Mesothelial cell of epicardium (in vitro differentiated cells): ENCODE measurements around the gene ZNF70. TPM values are rescaled to one million over a fixed set of nuclear protein-coding genes. Genes with fewer than 3 reads are reported as not detected.

ENCODE experiments used
- DNase-seq, 2 experiments: peaks; one replicate each; pipeline ENCODE4 v3.0.0; 2021; ENCODE audit warnings: low spot score in 2 of 2; ENCODE audit not compliant: unreplicated experiment in 2 of 2
- H3K27ac Mint-ChIP-seq: 2 replicates; pipeline ENCODE4 v1.8.0; 2021; ENCODE audit warnings: mixed read lengths
- H3K27me3 Mint-ChIP-seq: 2 replicates; pipeline ENCODE4 v1.8.0; 2021; ENCODE audit warnings: low read depth, mixed read lengths
- H3K36me3 Mint-ChIP-seq: 2 replicates; pipeline ENCODE4 v1.8.0; 2021; ENCODE audit warnings: mixed read lengths
- H3K4me1 Mint-ChIP-seq: 2 replicates; pipeline ENCODE4 v1.8.0; 2021; ENCODE audit warnings: mixed read lengths
- H3K4me3 Mint-ChIP-seq: 2 replicates; pipeline ENCODE4 v1.8.0; 2021; ENCODE audit warnings: mild to moderate bottlenecking, moderate library complexity, mixed read lengths
- H3K9me3 Mint-ChIP-seq: 2 replicates; pipeline ENCODE4 v1.8.0; 2021; ENCODE audit warnings: mixed read lengths
- CTCF ChIP-seq: fragments of 200-600 bp; sonication (generic); IDR thresholded peaks from one replicate; pipeline ENCODE4 v1.5.0; 2021; ENCODE audit warnings: antibody characterized with exemption; ENCODE audit not compliant: unreplicated experiment
- total RNA-seq: library from RNA; stranded (reverse); gene quantifications from 3 replicates; pipeline ENCODE4 v1.2.1, GENCODE V29; 2021

Gene ZNF70
- 17.8 to 18.7 TPM (median 18.2 TPM) in 3 replicates for total RNA-seq

DNA sequence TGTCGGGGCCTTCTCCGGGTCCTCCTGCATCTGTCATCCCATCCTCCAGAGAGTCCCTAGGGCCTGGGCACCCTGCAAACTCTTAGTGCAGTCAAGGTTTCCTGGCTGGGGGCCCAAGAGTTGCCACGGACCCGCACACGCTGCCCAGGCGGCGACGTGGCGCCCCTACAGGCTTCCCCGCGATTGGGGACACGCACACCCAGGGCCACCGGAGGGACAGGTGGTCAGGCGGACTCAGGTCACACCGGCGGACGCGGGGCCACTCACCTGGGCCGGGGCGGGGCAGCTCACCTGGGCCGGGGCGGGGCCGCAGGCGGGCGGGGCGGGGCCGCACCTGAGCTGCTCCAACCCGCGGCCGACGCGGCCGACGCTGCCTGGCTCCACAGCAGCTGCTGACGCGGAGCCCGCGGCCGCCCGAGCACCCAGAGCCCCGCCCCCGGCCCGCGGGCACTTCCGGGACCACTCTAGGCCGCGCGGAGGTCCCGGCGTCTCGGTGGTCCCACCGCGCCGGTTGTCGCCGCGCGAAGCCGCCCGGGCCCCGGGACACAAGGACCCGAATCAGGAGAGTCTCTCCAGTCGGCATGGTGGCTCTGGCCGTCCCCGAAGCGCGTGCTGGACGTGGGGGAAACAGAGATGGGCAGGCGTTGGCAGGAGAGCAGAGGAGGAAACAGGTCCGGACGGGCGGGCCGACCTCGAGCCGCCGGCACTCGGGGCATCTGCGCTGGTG is at the start of gene ZNF70:
Gene ZNF70 (minus strand): TSS at position 399 of the 727 bp plus-strand sequence. CDS start 5,972 bp downstream, outside the sequence.
- H3K9me3 Mint-ChIP-seq = no peaks in the 10 kb centered on the region
- TF ChIP-seq CTCF = no peak
- peak; percentile 88 for DNase-seq
- peaks cover 8% of the 10 kb centered on the region for H3K36me3 Mint-ChIP-seq
- H3K4me1 Mint-ChIP-seq = peaks cover 18% of the 10 kb centered on the region
- peak within 1 kb of the TSS; percentile 76 for H3K4me3 Mint-ChIP-seq
- peak within 1 kb of the TSS; percentile 96 for H3K27ac Mint-ChIP-seq
- no peaks in the 10 kb centered on the region for H3K27me3 Mint-ChIP-seq

DNA sequence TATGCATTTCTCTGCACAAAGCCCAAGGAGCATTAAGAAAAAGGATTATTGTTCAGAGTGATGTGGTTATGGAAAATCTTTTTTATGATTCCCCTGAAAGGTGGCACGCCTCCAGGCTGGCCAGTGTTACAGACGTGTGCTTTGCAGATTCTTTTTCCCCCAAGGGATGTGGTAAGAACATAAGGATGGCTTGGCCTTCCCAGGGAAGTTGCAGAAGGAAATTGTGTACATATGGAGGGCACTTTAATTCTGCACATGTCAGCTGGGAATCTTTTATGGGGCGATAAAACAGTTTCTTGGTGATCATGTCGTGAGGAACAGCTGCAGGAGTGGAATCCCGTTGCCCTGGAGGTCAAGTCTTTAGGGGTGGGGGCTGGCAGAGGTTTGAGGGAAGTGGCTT is 45.5 kb upstream of the ZNF70 start:
- Mint-ChIP-seq H3K27ac (peak overlapping the region; percentile 80), H3K4me3 (no peak overlapping the region), H3K27me3 (no peaks in the 10 kb centered on the region), H3K36me3 (peaks cover 39% of the 10 kb centered on the region), H3K9me3 (no peaks in the 10 kb centered on the region), H3K4me1 (peaks cover 20% of the 10 kb centered on the region)
- no peak for DNase-seq
- no peak for TF ChIP-seq CTCF

DNA sequence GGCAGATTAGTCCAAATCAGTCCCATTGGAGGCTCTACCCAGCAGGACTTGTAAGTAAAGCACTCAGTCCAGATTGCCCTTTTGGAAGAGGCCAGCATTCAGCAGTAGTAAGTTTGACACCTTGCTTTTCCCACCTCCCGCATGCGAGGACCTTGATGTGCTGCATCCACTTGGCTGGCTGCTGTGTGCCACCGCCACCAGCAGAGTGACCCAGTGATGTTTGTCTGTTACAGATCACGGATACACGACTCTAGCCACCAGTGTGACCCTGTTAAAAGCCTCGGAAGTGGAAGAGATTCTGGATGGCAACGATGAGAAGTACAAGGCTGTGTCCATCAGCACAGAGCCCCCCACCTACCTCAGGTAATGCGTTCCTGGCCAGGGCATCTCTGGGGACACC is 42.4 kb upstream of the ZNF70 start:
- H3K36me3 Mint-ChIP-seq = peaks cover 27% of the 10 kb centered on the region
- DNase-seq = no peak
- peaks cover 38% of the 10 kb centered on the region for H3K4me1 Mint-ChIP-seq
- no peak overlapping the region for H3K4me3 Mint-ChIP-seq
- no peaks in the 10 kb centered on the region for H3K27me3 Mint-ChIP-seq
- peak overlapping the region; percentile 87 for H3K27ac Mint-ChIP-seq
- no peaks in the 10 kb centered on the region for H3K9me3 Mint-ChIP-seq
- TF ChIP-seq CTCF = no peak

DNA sequence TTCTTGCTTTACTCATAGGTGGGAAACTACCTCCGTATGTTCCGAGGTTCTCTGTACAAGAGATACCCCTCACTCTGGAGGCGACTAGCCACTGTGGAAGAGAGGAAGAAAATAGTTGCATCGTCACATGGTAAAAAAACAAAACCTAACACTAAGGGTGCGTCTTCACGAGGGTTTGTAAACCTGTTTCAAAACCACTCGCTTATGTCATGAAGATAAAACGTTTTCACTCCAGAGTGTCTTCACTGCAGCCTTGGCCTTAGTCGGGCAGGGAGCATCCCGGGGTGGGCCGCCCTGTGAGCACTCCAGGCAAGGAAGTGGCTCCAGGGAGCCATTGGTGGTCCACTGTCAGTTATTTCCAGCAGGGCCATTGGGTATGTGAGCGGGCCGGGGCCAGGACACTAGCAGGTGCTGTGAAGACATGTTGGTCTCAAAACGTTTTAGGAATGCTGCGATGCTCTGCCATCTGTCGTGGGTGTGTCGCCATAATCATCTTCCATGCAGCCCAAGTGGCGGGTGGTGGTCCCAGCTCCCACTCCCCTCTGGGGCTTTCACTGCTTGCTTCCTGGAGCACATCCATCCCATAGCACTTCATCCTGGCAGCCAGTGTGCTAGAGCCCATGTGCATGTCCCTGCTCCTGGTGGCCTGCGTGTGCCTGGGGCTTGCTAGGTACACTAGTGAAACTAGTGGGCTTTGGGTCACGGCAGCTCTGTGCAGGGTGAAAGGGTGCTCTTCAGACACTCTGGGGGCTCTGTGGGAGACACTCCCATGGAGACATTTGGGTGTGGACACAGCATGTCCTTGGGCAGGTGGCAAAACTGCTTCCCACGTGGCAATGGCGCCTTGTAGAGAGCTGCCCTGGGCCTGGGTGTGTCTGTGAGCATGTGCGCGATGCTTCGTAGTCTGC is 41.1 kb upstream of the ZNF70 start:
- no peak for DNase-seq
- Mint-ChIP-seq H3K4me1 (peaks cover 46% of the 10 kb centered on the region), H3K27me3 (no peaks in the 10 kb centered on the region), H3K36me3 (peaks cover 21% of the 10 kb centered on the region), H3K9me3 (no peaks in the 10 kb centered on the region), H3K4me3 (peak overlapping the region; percentile 6), H3K27ac (peak overlapping the region; percentile 87)
- TF ChIP-seq CTCF = no peak

- peak overlapping the region; percentile 87 for H3K27ac Mint-ChIP-seq
- H3K4me3 Mint-ChIP-seq = peak overlapping the region; percentile 6
Observed at GRCh38 chr22:23790819-23791737, 40.2 kb upstream of the ZNF70 start.

More at GRCh38 chr22:23790819-23791737, 40.2 kb upstream of the ZNF70 start:
- peaks cover 14% of the 10 kb centered on the region for H3K36me3 Mint-ChIP-seq
- peaks cover 47% of the 10 kb centered on the region for H3K4me1 Mint-ChIP-seq
- DNase-seq = peak; percentile 53 to 68
- no peak for TF ChIP-seq CTCF
- H3K9me3 Mint-ChIP-seq = no peaks in the 10 kb centered on the region
- H3K27me3 Mint-ChIP-seq = no peaks in the 10 kb centered on the region
